Measurements from ENCODE around the gene RHEBL1. TPM values are rescaled to one million over a fixed set of nuclear protein-coding genes. Genes with fewer than 3 reads are reported as not detected.
A peak's percentile ranks its signal among the peaks of the same experiment; 100 is the strongest.

RHEBL1 gene
- total and polyA plus RNA-seq, 2 of the 8 experiments (the other 6 are each of a cell fraction or from before 2014, with no cell fraction given), result 7.5 to 9.4 TPM

DNA sequence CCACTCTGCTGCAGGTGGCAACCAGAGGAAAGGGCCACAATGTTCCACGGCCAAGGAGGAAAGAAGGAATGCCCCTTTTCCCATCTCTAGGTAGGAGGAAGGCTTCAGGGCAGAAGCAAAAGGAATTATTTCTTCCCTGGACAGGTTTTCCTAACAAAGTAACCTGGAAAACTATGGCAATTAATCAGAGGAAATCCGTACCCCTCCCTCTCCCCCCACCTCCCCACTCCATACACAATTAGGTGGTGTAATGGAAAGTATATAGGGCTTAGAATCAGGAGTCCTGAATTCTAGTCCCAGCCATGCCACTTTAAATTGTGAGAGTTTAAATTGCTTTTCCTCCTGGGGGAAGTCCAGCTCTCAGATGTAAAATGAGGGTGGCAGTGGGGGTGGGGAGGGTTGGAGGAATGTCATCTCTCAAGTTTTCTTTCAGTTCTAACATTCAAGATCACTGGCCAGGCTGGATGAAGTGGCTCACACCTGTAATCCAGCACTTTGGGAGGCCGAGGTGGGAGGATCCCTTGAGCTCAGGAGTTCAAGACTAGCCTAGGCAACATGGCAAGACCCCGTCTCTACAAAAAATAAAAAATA, 23.1 kb upstream of the RHEBL1 start:
- peaks cover 13% of the 10 kb centered on the region for H3K23me2 ChIP-seq (ENCODE audit: low read depth, low read length)
- no peak overlapping the region for H3K9ac ChIP-seq (replicated peaks in 1 of 4; ENCODE audit: extremely low read depth in 1 of 4, low read depth in 3 of 4, low read length in 3 of 4)
- no peaks in the 10 kb centered on the region for H3K79me2 ChIP-seq (ENCODE audit: control insufficient read depth in 1 of 2, insufficient read depth in 2 of 2, low read length in 2 of 2)
- peaks cover 4 to 9% of the 10 kb centered on the region in 2 experiments for H4K20me1 ChIP-seq (replicated peaks in 1 of 2; ENCODE audit: control insufficient read depth in 1 of 2, insufficient read depth in 2 of 2, low read length in 2 of 2)
- peaks cover 2 to 10% (median 4%) of the 10 kb centered on the region in 4 experiments; a peak in 4 of 8 replicates for H3K36me3 ChIP-seq (ENCODE audit: control insufficient read depth in 2 of 4, insufficient read depth in 4 of 4, low read length in 3 of 4)
- H3K18ac ChIP-seq (ENCODE audit: extremely low read depth, low read length), result no peak overlapping the region
- DNase-seq (ENCODE audit: low read depth in 1 of 2, low spot score in 2 of 2) (no peak), FAIRE-seq (no peak)
- no peak overlapping the region for H2BK5ac ChIP-seq (ENCODE audit: low read depth, low read length)
- H3K4me2 ChIP-seq (ENCODE audit: insufficient read depth in 1 of 2, low read depth in 2 of 2, low read length in 2 of 2), result peak overlapping the region; percentile 45 to 75; a peak in 2 of 4 replicates
- no peak overlapping the region for H4K91ac ChIP-seq (replicated peaks; ENCODE audit: insufficient read length, low read length)
- no peak overlapping the region for H4K5ac ChIP-seq (ENCODE audit: insufficient read length, low read depth, low read length)
- peak overlapping the region; percentile 50; the same call in 1 of the 2 replicates for H2BK12ac ChIP-seq (ENCODE audit: low read depth, low read length)
- no peak overlapping the region for H3K23ac ChIP-seq (ENCODE audit: insufficient read length)
- 68% methylated on average over 4 of the region's 4 CpGs; no CpG with 5 or more reads in 1 of the 2 experiments for WGBS, 2 experiments (ENCODE audit: extremely low coverage in 1 of 2, insufficient coverage in 1 of 2, insufficient read length in 1 of 2, insufficient replicate concordance in 2 of 2, low coverage in 1 of 2, low lambda C conversion rate in 2 of 2, missing lambda C conversion rate in 1 of 2)
- no peaks in the 10 kb centered on the region; a peak in 1 of 4 replicates for H3K9me3 ChIP-seq (ENCODE audit: insufficient read depth in 2 of 2, low read depth in 1 of 2, low read length in 1 of 2)
- no peak overlapping the region for H3K4ac ChIP-seq (replicated peaks; ENCODE audit: insufficient read length, low read depth, low read length)
- ChIA-PET CTCF (ENCODE audit: partially characterized antibody) (interaction anchor here (0.7 to 11.2 kb wide), 23 partner anchors 8 to 486 kb away, joined by 3 to 178 read pairs (median 5); partner anchors contain the start of genes LMBR1L, RHEBL1 and TUBA1B), POLR2A (ENCODE audit: partially characterized antibody) (interaction anchor here (0.8 to 6.4 kb wide), 12 partner anchors 12 to 38 kb away, joined by 3 to 66 read pairs (median 6); partner anchors contain the start of genes KMT2D, LMBR1L, RHEBL1 and TUBA1B)
- H3K4me1 ChIP-seq (replicated peaks in 1 of 4; ENCODE audit: control insufficient read depth in 3 of 4, insufficient read depth in 4 of 4, low read length in 3 of 4), result peaks cover 0 to 47% (median 20%) of the 10 kb centered on the region in 4 experiments; a peak in 6 of 7 replicates
- no peak overlapping the region for H3K14ac ChIP-seq (ENCODE audit: insufficient read length)
- H3K79me1 ChIP-seq (ENCODE audit: low read depth, low read length), result no peaks in the 10 kb centered on the region
- no peak overlapping the region for H2BK120ac ChIP-seq (replicated peaks; ENCODE audit: low read depth, low read length)
- H3K4me3 ChIP-seq (ENCODE audit: extremely low read depth in 1 of 4, insufficient read depth in 2 of 4, low read depth in 3 of 4, low read length in 4 of 4), result 0 out of 8 replicates have a peak overlapping the region, but pooled peaks of 1 of the 4 experiments have one; percentile 50
- no peak overlapping the region for H2AK5ac ChIP-seq (ENCODE audit: low read depth, low read length)
- no peak overlapping the region for H4K8ac ChIP-seq (ENCODE audit: extremely low read depth, insufficient read depth, low read length)
- H2AFZ ChIP-seq (ENCODE audit: low read length), result no peak overlapping the region
- H3K27me3 ChIP-seq (replicated peaks in 1 of 4; ENCODE audit: control insufficient read depth in 3 of 4, extremely low read depth in 1 of 4, insufficient read depth in 3 of 4, low read length in 3 of 4), result peaks cover 57 to 74% (median 74%) of the 10 kb centered on the region in 4 experiments
- no peak overlapping the region for H3K27ac ChIP-seq (ENCODE audit: low read depth, low read length)
- H2BK15ac ChIP-seq (ENCODE audit: low read length), result no peak overlapping the region
- no peak overlapping the region for H3K56ac ChIP-seq (replicated peaks; ENCODE audit: insufficient read length, low read depth, low read length)
- no peak overlapping the region for H2BK20ac ChIP-seq (ENCODE audit: low read length)
- no peak for TF ChIP-seq POLR2AphosphoS5 (IDR thresholded peaks at IDR 0.05; ENCODE audit: low read depth, low read length)

All from H1 (cell line).